DOHH2 (cell line): ENCODE results near the gene KCNH1.
"Not testable (repeated sequence)": the region's sequence is repeated elsewhere in the genome, so short reads cannot be mapped to it uniquely, and the experiment has no call there.

Experiments
- EZH2phosphoT487 ChIP-seq: fragments of 200-600 bp; sonication (generic); IDR thresholded peaks from 2 replicates; pipeline ENCODE4 v1.6.1; 2017; ENCODE audit warnings: borderline replicate concordance, mild to moderate bottlenecking, antibody characterized with exemption, low read length, moderate library complexity, mixed read lengths
- TF ChIP-seq, protein P1 (sequence below): fragments of 200-600 bp; sonication (generic); IDR thresholded peaks from one replicate; pipeline ENCODE4 v1.5.1; 2014; ENCODE audit warnings: antibody characterized with exemption, mild to moderate bottlenecking, low read depth, low read length; ENCODE audit not compliant: poor library complexity, severe bottlenecking

DNA sequence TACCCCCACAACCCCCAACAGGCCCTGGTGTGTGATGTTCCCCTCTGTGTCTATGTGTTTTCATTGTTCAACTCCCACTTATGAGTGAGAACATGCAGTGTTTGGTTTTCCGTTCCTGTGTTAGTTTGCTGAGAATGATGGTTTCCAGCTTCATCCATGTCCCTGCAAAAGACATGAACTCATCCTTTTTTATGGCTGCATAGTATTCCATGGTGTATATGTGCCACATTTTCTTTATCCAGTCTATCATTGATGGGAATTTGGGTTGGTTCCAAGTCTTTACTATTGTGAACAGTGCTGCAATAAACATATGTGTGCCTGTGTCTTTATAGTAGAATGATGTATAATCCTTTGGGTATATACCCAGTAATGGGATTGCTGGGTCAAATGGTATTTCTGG, 122.8 kb downstream of the KCNH1 start:
- TF ChIP-seq, protein P1, sequence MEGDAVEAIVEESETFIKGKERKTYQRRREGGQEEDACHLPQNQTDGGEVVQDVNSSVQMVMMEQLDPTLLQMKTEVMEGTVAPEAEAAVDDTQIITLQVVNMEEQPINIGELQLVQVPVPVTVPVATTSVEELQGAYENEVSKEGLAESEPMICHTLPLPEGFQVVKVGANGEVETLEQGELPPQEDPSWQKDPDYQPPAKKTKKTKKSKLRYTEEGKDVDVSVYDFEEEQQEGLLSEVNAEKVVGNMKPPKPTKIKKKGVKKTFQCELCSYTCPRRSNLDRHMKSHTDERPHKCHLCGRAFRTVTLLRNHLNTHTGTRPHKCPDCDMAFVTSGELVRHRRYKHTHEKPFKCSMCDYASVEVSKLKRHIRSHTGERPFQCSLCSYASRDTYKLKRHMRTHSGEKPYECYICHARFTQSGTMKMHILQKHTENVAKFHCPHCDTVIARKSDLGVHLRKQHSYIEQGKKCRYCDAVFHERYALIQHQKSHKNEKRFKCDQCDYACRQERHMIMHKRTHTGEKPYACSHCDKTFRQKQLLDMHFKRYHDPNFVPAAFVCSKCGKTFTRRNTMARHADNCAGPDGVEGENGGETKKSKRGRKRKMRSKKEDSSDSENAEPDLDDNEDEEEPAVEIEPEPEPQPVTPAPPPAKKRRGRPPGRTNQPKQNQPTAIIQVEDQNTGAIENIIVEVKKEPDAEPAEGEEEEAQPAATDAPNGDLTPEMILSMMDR = not testable (repeated sequence)
- TF ChIP-seq EZH2phosphoT487 = not testable (repeated sequence)
